ENCODE data around the gene KIF19. TPM values are rescaled to one million over a fixed set of nuclear protein-coding genes. Genes with fewer than 3 reads are reported as not detected.

KIF19 gene
- total RNA-seq, 1 experiment from 2014 or later = 0.15 TPM

DNA sequence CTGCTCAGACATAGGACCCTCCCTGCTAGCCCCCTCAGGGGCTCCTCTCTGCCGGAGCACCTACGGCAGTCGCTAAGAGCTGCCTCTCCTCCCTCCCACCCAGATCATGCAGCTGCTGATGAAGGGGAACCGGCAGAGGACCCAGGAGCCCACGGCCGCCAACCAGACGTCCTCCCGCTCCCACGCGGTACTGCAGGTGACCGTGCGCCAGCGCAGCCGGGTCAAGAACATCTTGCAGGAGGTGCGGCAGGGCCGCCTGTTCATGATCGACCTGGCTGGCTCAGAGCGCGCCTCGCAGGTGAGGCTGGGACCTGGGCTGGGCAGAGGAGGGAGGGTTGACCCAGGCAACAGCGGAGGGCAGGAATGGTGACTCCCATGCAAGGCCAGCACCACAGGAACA is 18.6 kb downstream of the KIF19 start:
- H4K20me1 ChIP-seq (ENCODE audit: insufficient read depth) = no peaks in the 10 kb centered on the region
- no TSS peak for BruUV-seq (replicated peaks)
- no peaks in the 10 kb centered on the region; the same call in 1 of the 2 replicates for H3K27me3 ChIP-seq (ENCODE audit: insufficient read depth, low read length)
- POLR2A ChIA-PET = no interaction called here
- CTCF ChIA-PET = interaction anchor here (1.8 kb wide), 1 partner anchor 23 kb away, joined by 6 read pairs; the partner anchor contains the start of gene GPR142
- DNase-seq (ENCODE audit: low read depth, low spot score) (no peak), ATAC-seq (no peak)
- peaks cover 0 to 8% of the 10 kb centered on the region in 2 experiments; a peak in 2 of 4 replicates for H3K4me1 ChIP-seq (ENCODE audit: control insufficient read depth in 1 of 2, insufficient read depth in 2 of 2, low read length in 2 of 2)
- no peaks in the 10 kb centered on the region for H3K9me3 ChIP-seq (ENCODE audit: control insufficient read depth in 1 of 2, insufficient read depth in 1 of 2, low read depth in 1 of 2, low read length in 2 of 2)
- intact Hi-C loops (cut with micrococcal nuclease) = no loop called here
- H2AFZ ChIP-seq (ENCODE audit: low read depth, low read length, poor library complexity, severe bottlenecking) = no peak overlapping the region
- H3K4me2 ChIP-seq (ENCODE audit: low read length) = no peak overlapping the region
- no peak for TF ChIP-seq TCF7L2 (IDR thresholded peaks at IDR 0.05; ENCODE audit: borderline replicate concordance, extremely low read depth, insufficient read depth, insufficient read length)
- no peak overlapping the region for H3K27ac ChIP-seq (ENCODE audit: low read depth, low read length)
- no peaks in the 10 kb centered on the region for H3K9me2 ChIP-seq (ENCODE audit: insufficient read depth)
- H3K9ac ChIP-seq (ENCODE audit: low read length) = no peak overlapping the region
- no peaks in the 10 kb centered on the region for H3K79me2 ChIP-seq (ENCODE audit: insufficient read depth, low read length)
- no peaks in the 10 kb centered on the region for H3K36me3 ChIP-seq (ENCODE audit: control insufficient read depth in 1 of 2, insufficient read depth in 2 of 2, low read length in 2 of 2)
- RAD21 ChIA-PET (ENCODE audit: low non-redundant PET in 1 of 2, low total read pairs in 2 of 2, uncharacterized antibody in 2 of 2, unreplicated experiment in 2 of 2) = no interaction called here
- H3K4me3 ChIP-seq (replicated peaks in 1 of 2; ENCODE audit: low read depth in 1 of 2, low read length in 2 of 2) = no peak overlapping the region

DNA sequence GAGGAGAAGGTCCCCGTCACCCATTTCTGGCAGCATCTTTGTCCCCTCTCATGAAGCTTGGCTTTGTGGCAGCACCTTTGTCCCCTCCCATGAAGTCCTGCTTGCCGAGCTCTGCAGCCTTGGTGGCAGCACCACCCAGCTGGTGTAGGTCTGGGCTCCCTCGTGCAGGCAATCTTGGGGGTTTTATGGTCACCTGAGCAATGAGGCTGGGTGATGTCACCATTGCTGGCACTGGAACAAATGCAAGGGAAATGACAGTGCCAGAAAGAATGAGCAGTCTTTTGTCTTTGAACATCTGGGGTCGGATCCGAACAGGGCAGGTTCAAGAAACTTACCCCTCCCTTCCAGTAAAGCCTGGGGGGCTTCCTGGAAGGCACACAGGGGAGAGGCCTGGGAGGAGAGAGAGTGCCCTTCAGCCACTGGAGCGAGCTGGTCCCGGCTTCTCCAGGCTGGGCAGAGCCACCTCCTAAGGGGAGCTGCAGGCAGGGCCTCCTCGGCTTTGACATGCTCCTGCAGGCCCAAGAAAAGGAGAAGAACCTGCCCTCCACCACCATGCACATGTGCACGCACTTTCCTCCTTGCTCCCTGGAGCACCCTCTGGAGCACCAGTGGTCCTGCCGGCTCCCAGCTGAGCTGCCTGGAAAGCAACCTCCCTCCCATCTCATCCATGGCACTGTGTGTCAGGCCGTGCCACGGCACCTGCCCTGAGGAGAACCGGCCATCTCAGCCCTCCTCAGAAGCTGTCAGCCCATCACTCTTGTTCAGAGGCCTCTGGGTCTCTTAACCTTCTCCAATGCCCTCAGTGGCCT is 19.6 kb downstream of the KIF19 start:
- ATAC-seq (peak; percentile 26; the same call in 1 of the 2 replicates), DNase-seq (ENCODE audit: low read depth, low spot score) (no peak)
- H3K9ac ChIP-seq (ENCODE audit: low read length) = no peak overlapping the region
- H3K36me3 ChIP-seq (ENCODE audit: control insufficient read depth in 1 of 2, insufficient read depth in 2 of 2, low read length in 2 of 2) = no peaks in the 10 kb centered on the region
- no peaks in the 10 kb centered on the region; the same call in 1 of the 2 replicates for H3K27me3 ChIP-seq (ENCODE audit: insufficient read depth, low read length)
- no peak overlapping the region for H3K4me3 ChIP-seq (replicated peaks in 1 of 2; ENCODE audit: low read depth in 1 of 2, low read length in 2 of 2)
- H3K4me2 ChIP-seq (ENCODE audit: low read length) = peak overlapping the region; percentile 6; the same call in 1 of the 2 replicates
- no peaks in the 10 kb centered on the region for H4K20me1 ChIP-seq (ENCODE audit: insufficient read depth)
- H3K27ac ChIP-seq (ENCODE audit: low read depth, low read length) = no peak overlapping the region
- H2AFZ ChIP-seq (ENCODE audit: low read depth, low read length, poor library complexity, severe bottlenecking) = no peak overlapping the region
- no peaks in the 10 kb centered on the region for H3K79me2 ChIP-seq (ENCODE audit: insufficient read depth, low read length)
- peaks cover 0 to 8% of the 10 kb centered on the region in 2 experiments; a peak in 2 of 4 replicates for H3K4me1 ChIP-seq (ENCODE audit: control insufficient read depth in 1 of 2, insufficient read depth in 2 of 2, low read length in 2 of 2)
- RAD21 ChIA-PET (ENCODE audit: low non-redundant PET in 1 of 2, low total read pairs in 2 of 2, uncharacterized antibody in 2 of 2, unreplicated experiment in 2 of 2) = no interaction called here
- no peaks in the 10 kb centered on the region for H3K9me2 ChIP-seq (ENCODE audit: insufficient read depth)
- H3K9me3 ChIP-seq (ENCODE audit: control insufficient read depth in 1 of 2, insufficient read depth in 1 of 2, low read depth in 1 of 2, low read length in 2 of 2) = no peaks in the 10 kb centered on the region
- BruUV-seq (replicated peaks) = no TSS peak
- intact Hi-C loops (cut with micrococcal nuclease) = no loop called here
- CTCF ChIA-PET = interaction anchor here (1.3 to 1.8 kb wide), 2 partner anchors 22 to 33 kb away, joined by 3 to 6 read pairs; partner anchors contain the start of gene GPR142
- POLR2A ChIA-PET = no interaction called here
- TF ChIP-seq EGR1 (IDR thresholded peaks at IDR 0.05; ENCODE audit: low read depth) (no peak), SP1 (IDR thresholded peaks at IDR 0.05; ENCODE audit: low read depth) (no peak), FOSL1 (IDR thresholded peaks at IDR 0.05; ENCODE audit: low read depth) (no peak), EZH2phosphoT487 (IDR thresholded peaks at IDR 0.05; ENCODE audit: borderline replicate concordance) (no peak), ZFX (IDR thresholded peaks at IDR 0.05) (no peak), JUND (IDR thresholded peaks at IDR 0.05) (no peak), EZH2 (IDR thresholded peaks at IDR 0.05) (no peak), TCF7L2 (IDR thresholded peaks at IDR 0.05; ENCODE audit: borderline replicate concordance, extremely low read depth, insufficient read depth, insufficient read length) (no peak), REST (IDR thresholded peaks at IDR 0.05; ENCODE audit: low read depth) (no peak), YY1 (IDR thresholded peaks at IDR 0.05; ENCODE audit: extremely low read depth, insufficient replicate concordance, low read depth, low read length) (no peak), ELF1 (IDR thresholded peaks at IDR 0.05; ENCODE audit: borderline replicate concordance, low read depth) (no peak), ZBTB33 (IDR thresholded peaks at IDR 0.05; ENCODE audit: extremely low read depth, insufficient replicate concordance, low read length) (no peak)
- TF ChIP-seq, protein P1, sequence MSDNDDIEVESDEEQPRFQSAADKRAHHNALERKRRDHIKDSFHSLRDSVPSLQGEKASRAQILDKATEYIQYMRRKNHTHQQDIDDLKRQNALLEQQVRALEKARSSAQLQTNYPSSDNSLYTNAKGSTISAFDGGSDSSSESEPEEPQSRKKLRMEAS (IDR thresholded peaks at IDR 0.05) = no peak
